ENCODE measurements around the gene MMP1.

GRCh38 chr11:102843489-102843888 lies 45.5 kb upstream of the MMP1 start, which contains the start of gene MMP3:
- TF ChIP-seq, protein P1, sequence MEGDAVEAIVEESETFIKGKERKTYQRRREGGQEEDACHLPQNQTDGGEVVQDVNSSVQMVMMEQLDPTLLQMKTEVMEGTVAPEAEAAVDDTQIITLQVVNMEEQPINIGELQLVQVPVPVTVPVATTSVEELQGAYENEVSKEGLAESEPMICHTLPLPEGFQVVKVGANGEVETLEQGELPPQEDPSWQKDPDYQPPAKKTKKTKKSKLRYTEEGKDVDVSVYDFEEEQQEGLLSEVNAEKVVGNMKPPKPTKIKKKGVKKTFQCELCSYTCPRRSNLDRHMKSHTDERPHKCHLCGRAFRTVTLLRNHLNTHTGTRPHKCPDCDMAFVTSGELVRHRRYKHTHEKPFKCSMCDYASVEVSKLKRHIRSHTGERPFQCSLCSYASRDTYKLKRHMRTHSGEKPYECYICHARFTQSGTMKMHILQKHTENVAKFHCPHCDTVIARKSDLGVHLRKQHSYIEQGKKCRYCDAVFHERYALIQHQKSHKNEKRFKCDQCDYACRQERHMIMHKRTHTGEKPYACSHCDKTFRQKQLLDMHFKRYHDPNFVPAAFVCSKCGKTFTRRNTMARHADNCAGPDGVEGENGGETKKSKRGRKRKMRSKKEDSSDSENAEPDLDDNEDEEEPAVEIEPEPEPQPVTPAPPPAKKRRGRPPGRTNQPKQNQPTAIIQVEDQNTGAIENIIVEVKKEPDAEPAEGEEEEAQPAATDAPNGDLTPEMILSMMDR (IDR thresholded peaks at IDR 0.05; ENCODE audit: low read depth, low read length, missing input control): no peak
- TF ChIP-seq RAD21 (IDR thresholded peaks at IDR 0.05): no peak
- no peak for TF ChIP-seq JUND (IDR thresholded peaks at IDR 0.05)
- no peak for TF ChIP-seq ZBTB33 (IDR thresholded peaks at IDR 0.05)
- no peak for TF ChIP-seq HNF4G (IDR thresholded peaks at IDR 0.05)
